SK-N-SH (cell line): Measurements from ENCODE around the gene MRGPRG. TPM values are rescaled to one million over a fixed set of nuclear protein-coding genes. Genes with fewer than 3 reads are reported as not detected.

Experiments
- CTCF ChIA-PET: fragments of 300-600, 350-600 bp; formaldehyde crosslinking; extraction: SDS; loops from one replicate; lab custom pipeline; 2021; lab: Yijun Ruan, JAX
- POLR2A ChIA-PET: fragments of 350-600 bp; sonication (Branson Sonifier 250); formaldehyde crosslinking; extraction: SDS; loops from one replicate; lab custom pipeline; 2020; ENCODE audit warnings: antibody characterized with exemption, inconsistent platforms; lab: Yijun Ruan, JAX
- DNase-seq: peaks from one replicate; pipeline ENCODE4 v3.0.0; 2012
- H2AFZ ChIP-seq: fragments of 200-600 bp; sonication (generic); 2 replicates; pipeline ENCODE4 v1.8.1; 2016; ENCODE audit warnings: antibody characterized with exemption, mild to moderate bottlenecking, low read depth
- H3F3A ChIP-seq: fragments of 200-600 bp; sonication (generic); replicated peaks from 2 replicates; pipeline ENCODE3; 2016; ENCODE audit warnings: antibody characterized with exemption, mild to moderate bottlenecking; ENCODE audit not compliant: insufficient read depth
- H3K27ac ChIP-seq, 2 experiments: fragments of 200-500 bp in 1 of 2; fragments of 200-600 bp in 1 of 2; sonication (Bioruptor generic) in 1 of 2; sonication (generic), shearing (Covaris generic) in 1 of 2; 2 replicates each; pipeline versions ENCODE4 v1.5.1 to v1.6.1; 2014 to 2016; ENCODE audit warnings: low read depth in 2 of 2, inconsistent platforms in 1 of 2, low read length in 1 of 2, mild to moderate bottlenecking in 1 of 2, mixed read lengths in 1 of 2
- H3K27me3 ChIP-seq: fragments of 200-600 bp; sonication (generic), shearing (Covaris generic); 2 replicates; pipeline ENCODE4 v1.6.1; 2016; ENCODE audit warnings: mixed run types; ENCODE audit not compliant: insufficient read depth
- H3K36me3 ChIP-seq, 2 experiments: fragments of 200-500 bp in 1 of 2; fragments of 200-600 bp in 1 of 2; sonication (Bioruptor generic) in 1 of 2; sonication (generic) in 1 of 2; replicated peaks in 1 of 2; 2 replicates each; pipeline versions ENCODE3 to v1.5.1; 2014 to 2016; ENCODE audit warnings: low read length in 1 of 2, mild to moderate bottlenecking in 1 of 2; ENCODE audit not compliant: insufficient read depth in 2 of 2, control insufficient read depth in 1 of 2
- H3K4me1 ChIP-seq, 2 experiments: fragments of 200-500 bp in 1 of 2; fragments of 200-600 bp in 1 of 2; sonication (Bioruptor generic) in 1 of 2; sonication (generic), shearing (Covaris generic) in 1 of 2; 2 replicates each; pipeline versions ENCODE4 v1.5.1 to v1.6.1; 2014 to 2016; ENCODE audit warnings: low read depth in 1 of 2, low read length in 1 of 2, mixed run types in 1 of 2; ENCODE audit not compliant: insufficient read depth in 2 of 2, control insufficient read depth in 1 of 2
- H3K4me2 ChIP-seq: fragments of 200-600 bp; sonication (generic), shearing (Covaris generic); 2 replicates; pipeline ENCODE4 v1.6.1; 2017; ENCODE audit warnings: mixed run types
- H3K4me3 ChIP-seq, 2 experiments: fragments of 200-500 bp in 1 of 2; fragments of 200-600 bp in 1 of 2; sonication (Bioruptor generic) in 1 of 2; sonication (generic), shearing (Covaris generic) in 1 of 2; 2 replicates each; pipeline versions ENCODE4 v1.5.1 to v1.8.1; 2014 to 2016; ENCODE audit warnings: low read depth in 2 of 2, inconsistent platforms in 1 of 2, low read length in 1 of 2, mild to moderate bottlenecking in 1 of 2, mixed read lengths in 1 of 2, moderate library complexity in 1 of 2
- H3K79me2 ChIP-seq: fragments of 200-600 bp; sonication (generic); 2 replicates; pipeline ENCODE4 v1.8.1; 2017; ENCODE audit warnings: mild to moderate bottlenecking; ENCODE audit not compliant: insufficient read depth
- H3K9ac ChIP-seq: fragments of 200-600 bp; sonication (generic); 2 replicates; pipeline ENCODE4 v1.6.1; 2017; ENCODE audit warnings: mixed run types
- H3K9me2 ChIP-seq: fragments of 200-600 bp; sonication (generic); 2 replicates; pipeline ENCODE4 v1.6.1; 2017; ENCODE audit warnings: mixed run types
- H3K9me3 ChIP-seq: fragments of 200-600 bp; sonication (generic); 2 replicates; pipeline ENCODE4 v1.6.1; 2017; ENCODE audit warnings: mixed run types, mild to moderate bottlenecking, moderate library complexity
- H4K20me1 ChIP-seq: fragments of 200-600 bp; sonication (generic); 2 replicates; pipeline ENCODE4 v1.6.1; 2017; ENCODE audit warnings: mild to moderate bottlenecking, mixed run types; ENCODE audit not compliant: insufficient read depth
- CHD2 ChIP-seq: fragments of 150-350 bp; IDR thresholded peaks from 2 replicates; pipeline ENCODE4 v1.6.1; 2018; ENCODE audit warnings: low read length; ENCODE audit not compliant: partially characterized antibody
- EP300 ChIP-seq, 2 experiments: IDR thresholded peaks; 2 replicates each; pipeline versions ENCODE4 v1.4.0 to v1.6.1; 2012; ENCODE audit warnings: borderline replicate concordance in 1 of 2, low read depth in 1 of 2, low read length in 1 of 2
- FOSL2 ChIP-seq: IDR thresholded peaks from 2 replicates; pipeline ENCODE4 v1.4.0; 2012; ENCODE audit warnings: low read depth, mild to moderate bottlenecking, moderate library complexity, borderline replicate concordance
- FOXJ3 ChIP-seq: sonication (generic); formaldehyde crosslinking; IDR thresholded peaks from 2 replicates; pipeline ENCODE4 v1.5.1; 2020; ENCODE audit warnings: mild to moderate bottlenecking, missing genetic modification reagents
- GABPA ChIP-seq: IDR thresholded peaks from 2 replicates; pipeline ENCODE4 v1.4.0; 2012; ENCODE audit warnings: low read depth, mild to moderate bottlenecking
- GATA2 ChIP-seq: sonication (generic); formaldehyde crosslinking; IDR thresholded peaks from 2 replicates; pipeline ENCODE4 v1.5.0; 2020; ENCODE audit warnings: mild to moderate bottlenecking, missing genetic modification reagents
- NFIC ChIP-seq: IDR thresholded peaks from 2 replicates; pipeline ENCODE4 v1.4.0; 2012; ENCODE audit warnings: borderline replicate concordance
- RCOR1 ChIP-seq: fragments of 150-350 bp; IDR thresholded peaks from 2 replicates; pipeline ENCODE4 v1.6.1; 2017; ENCODE audit warnings: antibody characterized with exemption, low read length
- RFX5 ChIP-seq: IDR thresholded peaks from 2 replicates; pipeline ENCODE4 v1.6.1; 2012; ENCODE audit warnings: mild to moderate bottlenecking, improper control_type of control experiment, low read length
- SMC3 ChIP-seq: IDR thresholded peaks from 2 replicates; pipeline ENCODE4 v1.6.1; 2012; ENCODE audit warnings: low read depth, low read length, improper control_type of control experiment
- TEAD4 ChIP-seq: IDR thresholded peaks from 2 replicates; pipeline ENCODE4 v1.4.0; 2012; ENCODE audit warnings: mild to moderate bottlenecking, borderline replicate concordance; ENCODE audit not compliant: insufficient read depth
- WGBS: methylation state at CpG from one replicate; pipeline ENCODE4 v1.1.6; 2017; ENCODE audit warnings: low lambda C conversion rate; 5-methylcytosine and 5-hydroxymethylcytosine counted together
- polyA plus RNA-seq, 3 experiments: library from polyadenylated mRNA; depleted of rRNA; stranded (reverse); fragments of >200 nt; gene quantifications; 2 replicates each; pipeline ENCODE4 v1.2.3, GENCODE V29; 2012
- TF ChIP-seq, protein P1 (sequence below): IDR thresholded peaks from 2 replicates; pipeline ENCODE4 v1.6.1; 2012; ENCODE audit warnings: mild to moderate bottlenecking, low read depth, low read length, moderate library complexity
- TF ChIP-seq, protein P2 (sequence below): IDR thresholded peaks from 2 replicates; pipeline ENCODE4 v1.4.0; 2012; ENCODE audit warnings: low read depth, borderline replicate concordance
- TF ChIP-seq, protein P3 (sequence below): IDR thresholded peaks from 2 replicates; pipeline ENCODE4 v1.4.0; 2012; ENCODE audit warnings: low read depth

MRGPRG gene
- polyA plus RNA-seq, 1 of the 3 experiments (the other 2 are of a cell fraction) = not detected

DNA sequence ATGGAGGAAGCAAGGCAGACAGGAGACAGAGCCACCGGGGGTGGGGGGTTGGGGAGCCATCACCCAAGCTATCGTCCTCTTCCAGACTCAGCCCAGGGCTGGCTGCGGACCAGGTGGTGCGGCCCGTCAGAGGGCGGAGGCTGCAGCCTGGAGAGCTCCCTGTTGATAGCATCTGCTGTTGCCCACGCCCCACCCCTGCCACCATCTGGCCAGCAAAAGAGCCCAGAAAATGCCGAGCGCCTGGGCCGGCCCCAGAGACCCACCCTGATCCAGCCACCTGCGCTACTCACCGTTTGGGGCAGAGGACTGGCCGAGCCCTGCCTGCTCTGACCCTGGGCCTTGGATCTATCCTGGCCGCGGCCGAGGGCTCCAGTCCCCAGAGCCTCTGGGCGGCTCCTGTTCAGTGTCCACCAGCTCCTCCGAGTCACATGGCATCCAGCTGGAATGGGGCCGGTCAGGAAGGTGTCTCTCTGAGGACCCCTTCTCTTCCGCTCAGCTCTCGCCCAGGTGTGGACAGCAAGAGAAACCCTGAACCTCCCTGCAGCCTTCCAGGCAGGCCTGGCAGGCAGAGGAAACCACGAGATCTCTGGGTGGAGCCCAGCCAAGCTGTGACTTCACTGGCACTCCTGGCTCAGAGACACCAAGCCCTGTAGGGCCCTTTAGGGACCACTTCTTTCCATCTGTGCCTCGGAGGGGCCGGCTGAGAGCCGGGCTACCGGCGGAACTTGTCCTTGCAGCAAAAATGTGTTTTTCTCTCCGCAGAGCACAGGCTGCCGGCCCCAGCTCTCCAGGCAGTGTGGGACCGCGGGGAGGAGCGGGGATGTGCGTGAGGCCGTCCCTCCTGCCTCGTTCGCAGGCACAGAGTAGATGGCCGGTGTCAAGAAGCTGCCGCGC, 13.5 kb upstream of the MRGPRG start, which contains the start of gene MRGPRE:
Gene MRGPRE, minus strand, starts transcription at position 567 of the 894 bp plus-strand sequence. CDS start 3,618 bp downstream, outside the sequence.
- Histone ChIP-seq H3K4me2 (no peak within 1 kb of the TSS), H3K4me3 (no peak within 1 kb of the TSS), H3K27me3 (no peaks in the 10 kb centered on the region), H3K79me2 (no peaks in the 10 kb centered on the region), H3F3A (no peaks in the 10 kb centered on the region), H3K27ac (no peak within 1 kb of the TSS; a peak in 1 of 4 replicates), H3K9me3 (no peaks in the 10 kb centered on the region), H3K9ac (no peak within 1 kb of the TSS), H3K4me1 (peaks cover 0 to 14% of the 10 kb centered on the region in 2 experiments; a peak in 1 of 4 replicates), H3K9me2 (no peaks in the 10 kb centered on the region), H2AFZ (no peak within 1 kb of the TSS), H4K20me1 (no peaks in the 10 kb centered on the region), H3K36me3 (no peaks in the 10 kb centered on the region)
- TF ChIP-seq GATA2 = peak; percentile 56; the same call in 1 of the 2 replicates
- no peak for TF ChIP-seq GABPA
- TF ChIP-seq SMC3 = no peak
- ChIA-PET CTCF (interaction anchor here (1.0 to 1.5 kb wide), 3 partner anchors 14 to 140 kb away, joined by 3 to 4 read pairs (median 3); no protein-coding TSS in a partner anchor), POLR2A (no interaction called here)
- peak; percentile 74 for DNase-seq
- WGBS = 82% methylated on average over 10 of the region's 39 CpGs

DNA sequence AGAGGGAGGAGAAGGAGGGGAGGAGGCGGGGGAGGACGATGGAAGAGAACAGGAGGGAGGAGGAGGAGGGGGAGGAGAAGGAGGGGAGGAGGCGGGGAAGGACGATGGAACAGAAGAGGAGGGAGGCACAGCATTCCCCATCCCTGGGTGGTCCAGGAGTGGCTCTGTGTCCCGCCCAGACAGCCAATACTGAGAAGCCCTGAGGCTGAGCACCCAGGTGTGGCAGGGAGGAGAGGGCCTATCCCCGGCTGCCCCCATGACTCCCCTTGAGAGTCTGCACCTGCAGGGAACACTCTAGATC, 12.9 kb upstream of the MRGPRG start:
- Histone ChIP-seq H3K27me3 (no peaks in the 10 kb centered on the region), H3K4me3 (no peak overlapping the region), H2AFZ (no peak overlapping the region), H4K20me1 (no peaks in the 10 kb centered on the region), H3K4me2 (no peak overlapping the region), H3K4me1 (peaks cover 0 to 14% of the 10 kb centered on the region in 2 experiments; a peak in 1 of 4 replicates), H3K9ac (no peak overlapping the region), H3K36me3 (no peaks in the 10 kb centered on the region), H3K79me2 (no peaks in the 10 kb centered on the region), H3F3A (no peaks in the 10 kb centered on the region), H3K27ac (no peak overlapping the region), H3K9me3 (no peaks in the 10 kb centered on the region)
- ChIA-PET POLR2A (no interaction called here), CTCF (interaction anchor here (1.0 to 1.5 kb wide), 4 partner anchors 12 to 140 kb away, joined by 3 to 4 read pairs (median 3); no protein-coding TSS in a partner anchor)
- no peak for DNase-seq
- WGBS = 73% methylated on average over 5 of the region's 6 CpGs
- TF ChIP-seq TEAD4 (no peak), RFX5 (no peak), FOXJ3 (CRISPR knock-in tag) (no peak), NFIC (no peak), GATA2 (no peak), FOSL2 (no peak), EP300 (IDR thresholded peaks at IDR 0.05; ENCODE audit: borderline replicate concordance in 1 of 2, low read depth in 1 of 2, low read length in 1 of 2) (no peak), CHD2 (no peak), RCOR1 (no peak)
- TF ChIP-seq, protein P1, sequence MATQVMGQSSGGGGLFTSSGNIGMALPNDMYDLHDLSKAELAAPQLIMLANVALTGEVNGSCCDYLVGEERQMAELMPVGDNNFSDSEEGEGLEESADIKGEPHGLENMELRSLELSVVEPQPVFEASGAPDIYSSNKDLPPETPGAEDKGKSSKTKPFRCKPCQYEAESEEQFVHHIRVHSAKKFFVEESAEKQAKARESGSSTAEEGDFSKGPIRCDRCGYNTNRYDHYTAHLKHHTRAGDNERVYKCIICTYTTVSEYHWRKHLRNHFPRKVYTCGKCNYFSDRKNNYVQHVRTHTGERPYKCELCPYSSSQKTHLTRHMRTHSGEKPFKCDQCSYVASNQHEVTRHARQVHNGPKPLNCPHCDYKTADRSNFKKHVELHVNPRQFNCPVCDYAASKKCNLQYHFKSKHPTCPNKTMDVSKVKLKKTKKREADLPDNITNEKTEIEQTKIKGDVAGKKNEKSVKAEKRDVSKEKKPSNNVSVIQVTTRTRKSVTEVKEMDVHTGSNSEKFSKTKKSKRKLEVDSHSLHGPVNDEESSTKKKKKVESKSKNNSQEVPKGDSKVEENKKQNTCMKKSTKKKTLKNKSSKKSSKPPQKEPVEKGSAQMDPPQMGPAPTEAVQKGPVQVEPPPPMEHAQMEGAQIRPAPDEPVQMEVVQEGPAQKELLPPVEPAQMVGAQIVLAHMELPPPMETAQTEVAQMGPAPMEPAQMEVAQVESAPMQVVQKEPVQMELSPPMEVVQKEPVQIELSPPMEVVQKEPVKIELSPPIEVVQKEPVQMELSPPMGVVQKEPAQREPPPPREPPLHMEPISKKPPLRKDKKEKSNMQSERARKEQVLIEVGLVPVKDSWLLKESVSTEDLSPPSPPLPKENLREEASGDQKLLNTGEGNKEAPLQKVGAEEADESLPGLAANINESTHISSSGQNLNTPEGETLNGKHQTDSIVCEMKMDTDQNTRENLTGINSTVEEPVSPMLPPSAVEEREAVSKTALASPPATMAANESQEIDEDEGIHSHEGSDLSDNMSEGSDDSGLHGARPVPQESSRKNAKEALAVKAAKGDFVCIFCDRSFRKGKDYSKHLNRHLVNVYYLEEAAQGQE = no peak
- TF ChIP-seq, protein P2, sequence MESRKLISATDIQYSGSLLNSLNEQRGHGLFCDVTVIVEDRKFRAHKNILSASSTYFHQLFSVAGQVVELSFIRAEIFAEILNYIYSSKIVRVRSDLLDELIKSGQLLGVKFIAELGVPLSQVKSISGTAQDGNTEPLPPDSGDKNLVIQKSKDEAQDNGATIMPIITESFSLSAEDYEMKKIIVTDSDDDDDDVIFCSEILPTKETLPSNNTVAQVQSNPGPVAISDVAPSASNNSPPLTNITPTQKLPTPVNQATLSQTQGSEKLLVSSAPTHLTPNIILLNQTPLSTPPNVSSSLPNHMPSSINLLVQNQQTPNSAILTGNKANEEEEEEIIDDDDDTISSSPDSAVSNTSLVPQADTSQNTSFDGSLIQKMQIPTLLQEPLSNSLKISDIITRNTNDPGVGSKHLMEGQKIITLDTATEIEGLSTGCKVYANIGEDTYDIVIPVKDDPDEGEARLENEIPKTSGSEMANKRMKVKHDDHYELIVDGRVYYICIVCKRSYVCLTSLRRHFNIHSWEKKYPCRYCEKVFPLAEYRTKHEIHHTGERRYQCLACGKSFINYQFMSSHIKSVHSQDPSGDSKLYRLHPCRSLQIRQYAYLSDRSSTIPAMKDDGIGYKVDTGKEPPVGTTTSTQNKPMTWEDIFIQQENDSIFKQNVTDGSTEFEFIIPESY = no peak
- TF ChIP-seq, protein P3, sequence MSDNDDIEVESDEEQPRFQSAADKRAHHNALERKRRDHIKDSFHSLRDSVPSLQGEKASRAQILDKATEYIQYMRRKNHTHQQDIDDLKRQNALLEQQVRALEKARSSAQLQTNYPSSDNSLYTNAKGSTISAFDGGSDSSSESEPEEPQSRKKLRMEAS = no peak
- TF ChIP-seq, all 33 proteins: peak for 0
- H3K9me2 ChIP-seq = no peaks in the 10 kb centered on the region
